Muscle of back (tissue), 11 donors: ENCODE results near the gene FRMD4A. TPM values are rescaled to one million over a fixed set of nuclear protein-coding genes. Genes with fewer than 3 reads are reported as not detected.
"Not testable (repeated sequence)": the region's sequence is repeated elsewhere in the genome, so short reads cannot be mapped to it uniquely, and the experiment has no call there.

Experiments used
- DNase-seq, 3 donors: peaks; one replicate each; pipeline versions ENCODE4 v3.0.0 to v3.0.0-alpha.2; 2013
- polyA plus RNA-seq, 10 donors: library from polyadenylated mRNA; unstranded; fragments of 120-200 nt; gene quantifications; one replicate each; pipeline ENCODE4 v1.2.1, GENCODE V29; 2013; ENCODE audit not compliant: insufficient read length in 10 of 10

Gene FRMD4A
- polyA plus RNA-seq, 10 donors: 35.0 to 51.7 (median 38.3) TPM

GRCh38 chr10:14243221-14243620, 87.5 kb downstream of the FRMD4A start:
- DNase-seq: no peak

GRCh38 chr10:14241196-14241595, 89.5 kb downstream of the FRMD4A start:
- no peak for DNase-seq

GRCh38 chr10:14240253-14241189, 90.2 kb downstream of the FRMD4A start:
- DNase-seq: no peak

- DNase-seq: not testable (repeated sequence)
These were observed 92.1 kb downstream of the FRMD4A start for GRCh38 chr10:14238659-14239058.

- no peak for DNase-seq
These were observed 94.4 kb downstream of the FRMD4A start for GRCh38 chr10:14236341-14236740.

- peak in 1 of 3 donors; percentile 39 for DNase-seq
These were observed 95.0 kb downstream of the FRMD4A start for GRCh38 chr10:14235566-14236195.

- DNase-seq: no peak
These were observed 97.2 kb downstream of the FRMD4A start for GRCh38 chr10:14233566-14233965.

- DNase-seq: not testable (repeated sequence)
These were observed 101.9 kb downstream of the FRMD4A start for GRCh38 chr10:14228798-14229197.

GRCh38 chr10:14225379-14225778, 105.3 kb downstream of the FRMD4A start:
- peak in 1 of 3 donors; percentile 30 for DNase-seq

GRCh38 chr10:14220026-14220425, 110.7 kb downstream of the FRMD4A start:
- DNase-seq: no peak

GRCh38 chr10:14219411-14219810, 111.3 kb downstream of the FRMD4A start:
- DNase-seq: no peak

GRCh38 chr10:14215641-14216040, 115.1 kb downstream of the FRMD4A start:
- DNase-seq: peak in 1 of 3 donors; percentile 13

- not testable (repeated sequence) for DNase-seq
These were observed 117.0 kb downstream of the FRMD4A start for GRCh38 chr10:14213703-14214102.

- DNase-seq: no peak
These were observed 119.1 kb downstream of the FRMD4A start for GRCh38 chr10:14211610-14212009.

- no peak for DNase-seq
These were observed 122.5 kb downstream of the FRMD4A start for GRCh38 chr10:14208231-14208630.

GRCh38 chr10:14205233-14205632, 125.5 kb downstream of the FRMD4A start:
- no peak for DNase-seq

- DNase-seq: peak; percentile 19 to 38 (median 22)
These were observed 129.8 kb downstream of the FRMD4A start for GRCh38 chr10:14200698-14201544.

GRCh38 chr10:14199098-14199497, 131.6 kb downstream of the FRMD4A start:
- not testable (repeated sequence) for DNase-seq

- DNase-seq: no peak
These were observed 132.6 kb downstream of the FRMD4A start for GRCh38 chr10:14198078-14198477.

GRCh38 chr10:14196113-14196512, 134.6 kb downstream of the FRMD4A start:
- DNase-seq: no peak

- DNase-seq: no peak
These were observed 135.3 kb downstream of the FRMD4A start for GRCh38 chr10:14195433-14195832.

GRCh38 chr10:14192746-14193145, 138.0 kb downstream of the FRMD4A start:
- no peak for DNase-seq
